LNCAP (cell line): ENCODE measurements around the gene CST3.

Experiments
- TF ChIP-seq, protein P1 (sequence below): fragments of 450-650 bp; IDR thresholded peaks from 2 replicates; pipeline ENCODE4 v1.5.1; 2017; ENCODE audit warnings: mild to moderate bottlenecking

Gene CST3, protein sequence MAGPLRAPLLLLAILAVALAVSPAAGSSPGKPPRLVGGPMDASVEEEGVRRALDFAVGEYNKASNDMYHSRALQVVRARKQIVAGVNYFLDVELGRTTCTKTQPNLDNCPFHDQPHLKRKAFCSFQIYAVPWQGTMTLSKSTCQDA

DNA sequence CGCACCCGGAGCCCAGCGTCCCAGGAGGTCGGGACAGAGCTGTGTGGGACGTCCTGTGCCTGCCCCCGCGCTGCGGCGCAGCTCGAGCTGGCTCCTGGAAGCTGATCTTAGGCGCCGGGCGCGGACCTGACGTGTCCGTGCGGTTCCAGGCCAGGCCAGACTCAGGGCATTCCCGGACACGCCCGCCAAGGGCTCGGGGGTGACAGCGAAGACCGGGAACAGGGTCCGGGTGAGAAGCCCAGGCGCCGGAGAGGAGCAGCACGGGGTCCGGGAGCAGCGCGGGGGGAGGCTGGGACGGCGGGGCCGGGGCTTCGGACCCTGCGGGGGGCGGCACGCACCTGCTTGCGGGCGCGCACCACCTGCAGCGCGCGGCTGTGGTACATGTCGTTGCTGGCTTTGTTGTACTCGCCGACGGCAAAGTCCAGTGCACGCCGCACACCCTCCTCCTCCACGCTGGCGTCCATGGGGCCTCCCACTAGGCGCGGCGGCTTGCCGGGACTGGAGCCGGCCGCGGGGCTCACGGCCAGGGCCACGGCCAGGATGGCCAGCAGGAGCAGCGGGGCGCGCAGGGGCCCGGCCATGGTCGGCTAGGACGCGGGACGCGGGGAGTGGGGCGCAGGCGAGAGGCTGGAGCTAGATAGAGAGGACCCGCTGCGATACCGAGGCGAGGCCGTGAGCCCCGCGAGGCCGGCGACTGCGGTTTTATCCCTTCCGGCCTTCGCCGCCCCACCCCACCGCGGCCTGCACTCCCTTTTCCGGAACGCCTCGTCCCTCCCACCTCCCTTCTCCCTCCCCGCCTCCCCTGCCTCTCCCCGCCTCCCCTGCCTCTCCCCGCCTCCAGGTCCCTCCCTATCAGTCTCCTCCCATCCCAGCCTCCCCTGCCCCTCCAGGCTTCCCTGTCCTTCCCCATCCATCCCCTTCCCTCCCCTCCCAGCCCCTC is at the start of gene CST3:
Gene CST3, minus strand, starts transcription at position 674 of the 940 bp plus-strand sequence. Its CDS starts 93 bp downstream, at position 581.
- TF ChIP-seq, protein P1, sequence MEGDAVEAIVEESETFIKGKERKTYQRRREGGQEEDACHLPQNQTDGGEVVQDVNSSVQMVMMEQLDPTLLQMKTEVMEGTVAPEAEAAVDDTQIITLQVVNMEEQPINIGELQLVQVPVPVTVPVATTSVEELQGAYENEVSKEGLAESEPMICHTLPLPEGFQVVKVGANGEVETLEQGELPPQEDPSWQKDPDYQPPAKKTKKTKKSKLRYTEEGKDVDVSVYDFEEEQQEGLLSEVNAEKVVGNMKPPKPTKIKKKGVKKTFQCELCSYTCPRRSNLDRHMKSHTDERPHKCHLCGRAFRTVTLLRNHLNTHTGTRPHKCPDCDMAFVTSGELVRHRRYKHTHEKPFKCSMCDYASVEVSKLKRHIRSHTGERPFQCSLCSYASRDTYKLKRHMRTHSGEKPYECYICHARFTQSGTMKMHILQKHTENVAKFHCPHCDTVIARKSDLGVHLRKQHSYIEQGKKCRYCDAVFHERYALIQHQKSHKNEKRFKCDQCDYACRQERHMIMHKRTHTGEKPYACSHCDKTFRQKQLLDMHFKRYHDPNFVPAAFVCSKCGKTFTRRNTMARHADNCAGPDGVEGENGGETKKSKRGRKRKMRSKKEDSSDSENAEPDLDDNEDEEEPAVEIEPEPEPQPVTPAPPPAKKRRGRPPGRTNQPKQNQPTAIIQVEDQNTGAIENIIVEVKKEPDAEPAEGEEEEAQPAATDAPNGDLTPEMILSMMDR = no peak

- TF ChIP-seq, protein P1 = no peak
Observed at GRCh38 chr20:23686046-23686750, 48.4 kb upstream of the CST3 start.

DNA sequence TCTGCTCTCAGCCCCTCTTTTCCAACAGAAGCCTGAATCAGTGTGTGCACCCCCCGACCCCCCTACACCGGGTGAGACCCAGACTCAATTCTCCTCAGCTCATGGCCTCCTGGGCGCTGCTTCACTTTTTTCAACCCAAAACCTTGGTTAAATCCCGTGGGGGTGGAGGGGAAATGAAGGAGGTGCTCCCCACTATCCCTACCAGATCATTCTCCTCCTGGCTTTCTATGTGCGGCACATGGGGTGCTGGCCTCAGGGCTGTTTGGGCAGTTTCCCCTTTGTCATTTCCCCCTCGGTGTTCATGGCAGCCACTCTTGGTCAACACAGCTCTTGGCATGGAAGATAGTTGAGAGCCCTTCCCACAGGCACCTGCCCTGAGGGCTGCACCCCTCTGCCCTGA is 46.5 kb upstream of the CST3 start:
- TF ChIP-seq, protein P1 = no peak

DNA sequence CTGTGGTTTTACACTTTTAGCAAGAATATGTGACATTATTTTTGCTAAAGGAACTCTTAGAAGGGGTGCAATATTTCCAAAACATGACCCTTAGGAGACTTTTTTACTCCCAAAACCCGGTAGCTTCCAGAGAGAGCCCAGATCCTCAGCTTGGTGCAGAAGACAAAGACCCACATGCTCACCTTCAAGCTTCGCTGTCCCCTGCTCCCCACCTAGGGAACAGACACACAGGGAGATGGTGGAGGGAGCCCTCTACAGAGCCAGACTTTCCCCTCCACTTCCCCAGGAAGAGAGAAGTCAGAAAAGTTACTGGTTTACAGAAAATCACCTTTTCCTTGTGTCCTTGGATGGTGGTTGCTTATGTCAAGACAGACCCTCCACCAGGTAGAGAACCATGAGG is 46.1 kb upstream of the CST3 start:
- TF ChIP-seq, protein P1 = no peak

GRCh38 chr20:23683281-23683680 is 45.5 kb upstream of the CST3 start:
- TF ChIP-seq, protein P1 = no peak

GRCh38 chr20:23680146-23680545 is 42.4 kb upstream of the CST3 start:
- TF ChIP-seq, protein P1 = no peak
